Measurements from ENCODE around the gene MRPL57.
"Not testable (repeated sequence)": the region's sequence is repeated elsewhere in the genome, so short reads cannot be mapped to it uniquely, and the experiment has no call there.

MRPL57 gene

GRCh38 chr13:21212138-21212775 is 35.8 kb downstream of the MRPL57 start:
- Histone ChIP-seq H2BK5ac (ENCODE audit: low read length) (no peak overlapping the region), H4K8ac (ENCODE audit: low read depth, low read length) (no peak overlapping the region), H3K4me2 (ENCODE audit: low read length) (no peak overlapping the region), H3K9ac (ENCODE audit: low read length) (no peak overlapping the region), H4K5ac (ENCODE audit: low read length) (no peak overlapping the region), H2AK5ac (ENCODE audit: low read length) (no peak overlapping the region), H3K27me3 (ENCODE audit: insufficient read depth, low read length, poor library complexity) (no peaks in the 10 kb centered on the region), H2BK120ac (ENCODE audit: low read depth, low read length) (no peak overlapping the region), H3K18ac (ENCODE audit: low read length) (no peak overlapping the region), H3K27ac (ENCODE audit: low read depth, low read length) (no peak overlapping the region), H3K79me2 (ENCODE audit: control insufficient read depth, insufficient read depth, low read length) (no peaks in the 10 kb centered on the region), H3K4me3 (ENCODE audit: low read length) (no peak overlapping the region), H3K79me1 (ENCODE audit: low read length) (no peaks in the 10 kb centered on the region), H3K4ac (ENCODE audit: low read depth, low read length) (no peak overlapping the region), H3K23ac (ENCODE audit: low read length) (no peak overlapping the region), H3K36me3 (ENCODE audit: control insufficient read depth, insufficient read depth, low read length) (no peaks in the 10 kb centered on the region), H2BK15ac (replicated peaks; ENCODE audit: low read depth) (no peak overlapping the region), H3K4me1 (ENCODE audit: control insufficient read depth, low read depth, low read length) (no peaks in the 10 kb centered on the region), H3K56ac (ENCODE audit: low read length) (no peak overlapping the region)
- WGBS (ENCODE audit: extremely low coverage, insufficient coverage, low lambda C conversion rate) = no CpG with 5 or more reads among the region's 7 CpGs
- no peak for DNase-seq

GRCh38 chr13:21215419-21215818 is 39.0 kb downstream of the MRPL57 start:
- H3K36me3 ChIP-seq (ENCODE audit: control insufficient read depth, insufficient read depth, low read length); H3K4me3 ChIP-seq (ENCODE audit: low read length); H3K56ac ChIP-seq (ENCODE audit: low read length); H3K23ac ChIP-seq (ENCODE audit: low read length); H3K18ac ChIP-seq (ENCODE audit: low read length); H3K4me2 ChIP-seq (ENCODE audit: low read length); H3K79me1 ChIP-seq (ENCODE audit: low read length); H3K9ac ChIP-seq (ENCODE audit: low read length); H3K79me2 ChIP-seq (ENCODE audit: control insufficient read depth, insufficient read depth, low read length); H3K4me1 ChIP-seq (ENCODE audit: control insufficient read depth, low read depth, low read length); DNase-seq; H3K4ac ChIP-seq (ENCODE audit: low read depth, low read length); H4K8ac ChIP-seq (ENCODE audit: low read depth, low read length); H2BK15ac ChIP-seq (replicated peaks; ENCODE audit: low read depth); H3K27ac ChIP-seq (ENCODE audit: low read depth, low read length); H2BK5ac ChIP-seq (ENCODE audit: low read length); H4K5ac ChIP-seq (ENCODE audit: low read length); H2BK120ac ChIP-seq (ENCODE audit: low read depth, low read length); H3K27me3 ChIP-seq (ENCODE audit: insufficient read depth, low read length, poor library complexity); H2AK5ac ChIP-seq (ENCODE audit: low read length): not testable (repeated sequence)
- no CpG with 5 or more reads among the region's 6 CpGs for WGBS (ENCODE audit: extremely low coverage, insufficient coverage, low lambda C conversion rate)

- Histone ChIP-seq H3K27ac (ENCODE audit: low read depth, low read length) (no peak overlapping the region), H2BK5ac (ENCODE audit: low read length) (no peak overlapping the region), H3K79me1 (ENCODE audit: low read length) (no peaks in the 10 kb centered on the region), H3K23ac (ENCODE audit: low read length) (no peak overlapping the region), H3K56ac (ENCODE audit: low read length) (no peak overlapping the region), H3K18ac (ENCODE audit: low read length) (no peak overlapping the region), H2AK5ac (ENCODE audit: low read length) (no peak overlapping the region), H4K8ac (ENCODE audit: low read depth, low read length) (no peak overlapping the region), H3K4ac (ENCODE audit: low read depth, low read length) (no peak overlapping the region), H3K4me3 (ENCODE audit: low read length) (no peak overlapping the region), H3K9ac (ENCODE audit: low read length) (no peak overlapping the region), H3K4me1 (ENCODE audit: control insufficient read depth, low read depth, low read length) (no peaks in the 10 kb centered on the region), H3K36me3 (ENCODE audit: control insufficient read depth, insufficient read depth, low read length) (no peaks in the 10 kb centered on the region), H4K5ac (ENCODE audit: low read length) (no peak overlapping the region), H3K27me3 (ENCODE audit: insufficient read depth, low read length, poor library complexity) (no peaks in the 10 kb centered on the region), H2BK120ac (ENCODE audit: low read depth, low read length) (no peak overlapping the region), H3K4me2 (ENCODE audit: low read length) (no peak overlapping the region), H3K79me2 (ENCODE audit: control insufficient read depth, insufficient read depth, low read length) (no peaks in the 10 kb centered on the region), H2BK15ac (replicated peaks; ENCODE audit: low read depth) (no peak overlapping the region)
- no peak for DNase-seq
- no CpG with 5 or more reads among the region's 13 CpGs for WGBS (ENCODE audit: extremely low coverage, insufficient coverage, low lambda C conversion rate)
These were observed 39.9 kb downstream of the MRPL57 start for GRCh38 chr13:21216332-21216731.

GRCh38 chr13:21218351-21219035 is 42.0 kb downstream of the MRPL57 start:
- no peaks in the 10 kb centered on the region for H3K27me3 ChIP-seq (ENCODE audit: insufficient read depth, low read length, poor library complexity)
- no peak overlapping the region for H3K23ac ChIP-seq (ENCODE audit: low read length)
- no peak overlapping the region for H4K8ac ChIP-seq (ENCODE audit: low read depth, low read length)
- no peak overlapping the region for H3K18ac ChIP-seq (ENCODE audit: low read length)
- H4K5ac ChIP-seq (ENCODE audit: low read length) = no peak overlapping the region
- no peak overlapping the region for H2BK120ac ChIP-seq (ENCODE audit: low read depth, low read length)
- no peak overlapping the region for H2BK15ac ChIP-seq (replicated peaks; ENCODE audit: low read depth)
- DNase-seq = no peak
- H3K4me2 ChIP-seq (ENCODE audit: low read length) = no peak overlapping the region
- H3K79me1 ChIP-seq (ENCODE audit: low read length) = no peaks in the 10 kb centered on the region
- H2AK5ac ChIP-seq (ENCODE audit: low read length) = no peak overlapping the region
- no peak overlapping the region for H3K4ac ChIP-seq (ENCODE audit: low read depth, low read length)
- no peak overlapping the region for H2BK5ac ChIP-seq (ENCODE audit: low read length)
- H3K36me3 ChIP-seq (ENCODE audit: control insufficient read depth, insufficient read depth, low read length) = no peaks in the 10 kb centered on the region
- no peak overlapping the region for H3K56ac ChIP-seq (ENCODE audit: low read length)
- H3K79me2 ChIP-seq (ENCODE audit: control insufficient read depth, insufficient read depth, low read length) = no peaks in the 10 kb centered on the region
- H3K4me3 ChIP-seq (ENCODE audit: low read length) = no peak overlapping the region
- H3K4me1 ChIP-seq (ENCODE audit: control insufficient read depth, low read depth, low read length) = no peaks in the 10 kb centered on the region
- no CpG with 5 or more reads among the region's 7 CpGs for WGBS (ENCODE audit: extremely low coverage, insufficient coverage, low lambda C conversion rate)
- H3K9ac ChIP-seq (ENCODE audit: low read length) = no peak overlapping the region
- no peak overlapping the region for H3K27ac ChIP-seq (ENCODE audit: low read depth, low read length)

- no peak overlapping the region for H3K4me2 ChIP-seq (ENCODE audit: low read length)
- H2AK5ac ChIP-seq (ENCODE audit: low read length) = no peak overlapping the region
- no peak overlapping the region for H2BK15ac ChIP-seq (replicated peaks; ENCODE audit: low read depth)
- no peaks in the 10 kb centered on the region for H3K27me3 ChIP-seq (ENCODE audit: insufficient read depth, low read length, poor library complexity)
- no peaks in the 10 kb centered on the region for H3K79me2 ChIP-seq (ENCODE audit: control insufficient read depth, insufficient read depth, low read length)
- H3K4ac ChIP-seq (ENCODE audit: low read depth, low read length) = no peak overlapping the region
- H3K4me1 ChIP-seq (ENCODE audit: control insufficient read depth, low read depth, low read length) = no peaks in the 10 kb centered on the region
- WGBS (ENCODE audit: extremely low coverage, insufficient coverage, low lambda C conversion rate) = no CpG with 5 or more reads among the region's 3 CpGs
- H2BK120ac ChIP-seq (ENCODE audit: low read depth, low read length) = no peak overlapping the region
- no peak overlapping the region for H3K9ac ChIP-seq (ENCODE audit: low read length)
- H3K18ac ChIP-seq (ENCODE audit: low read length) = no peak overlapping the region
- no peaks in the 10 kb centered on the region for H3K79me1 ChIP-seq (ENCODE audit: low read length)
- H4K8ac ChIP-seq (ENCODE audit: low read depth, low read length) = no peak overlapping the region
- no peak overlapping the region for H4K5ac ChIP-seq (ENCODE audit: low read length)
- H3K23ac ChIP-seq (ENCODE audit: low read length) = no peak overlapping the region
- DNase-seq = no peak
- no peaks in the 10 kb centered on the region for H3K36me3 ChIP-seq (ENCODE audit: control insufficient read depth, insufficient read depth, low read length)
- H3K4me3 ChIP-seq (ENCODE audit: low read length) = no peak overlapping the region
- H3K56ac ChIP-seq (ENCODE audit: low read length) = no peak overlapping the region
- no peak overlapping the region for H3K27ac ChIP-seq (ENCODE audit: low read depth, low read length)
- H2BK5ac ChIP-seq (ENCODE audit: low read length) = no peak overlapping the region
These were observed 42.6 kb downstream of the MRPL57 start for GRCh38 chr13:21219036-21219381.

GRCh38 chr13:21219716-21220115 is 43.3 kb downstream of the MRPL57 start:
- not testable (repeated sequence) for H3K9ac ChIP-seq (ENCODE audit: low read length); H3K79me1 ChIP-seq (ENCODE audit: low read length)
- WGBS (ENCODE audit: extremely low coverage, insufficient coverage, low lambda C conversion rate) = no CpG with 5 or more reads among the region's 3 CpGs

More at GRCh38 chr13:21219716-21220115, 43.3 kb downstream of the MRPL57 start:
- H3K27me3 ChIP-seq (ENCODE audit: insufficient read depth, low read length, poor library complexity); H3K79me2 ChIP-seq (ENCODE audit: control insufficient read depth, insufficient read depth, low read length); H3K23ac ChIP-seq (ENCODE audit: low read length); H3K27ac ChIP-seq (ENCODE audit: low read depth, low read length); H3K4ac ChIP-seq (ENCODE audit: low read depth, low read length); H3K4me2 ChIP-seq (ENCODE audit: low read length); H3K4me1 ChIP-seq (ENCODE audit: control insufficient read depth, low read depth, low read length); H3K36me3 ChIP-seq (ENCODE audit: control insufficient read depth, insufficient read depth, low read length); H2AK5ac ChIP-seq (ENCODE audit: low read length); H3K4me3 ChIP-seq (ENCODE audit: low read length); H4K5ac ChIP-seq (ENCODE audit: low read length); H4K8ac ChIP-seq (ENCODE audit: low read depth, low read length); H3K56ac ChIP-seq (ENCODE audit: low read length); H2BK120ac ChIP-seq (ENCODE audit: low read depth, low read length); H2BK5ac ChIP-seq (ENCODE audit: low read length); H2BK15ac ChIP-seq (replicated peaks; ENCODE audit: low read depth); H3K18ac ChIP-seq (ENCODE audit: low read length): not testable (repeated sequence)
- DNase-seq = peak; percentile 58
